Jurkat, Clone E6-1 (cell line): ENCODE data around the gene DLGAP1.

Experiments
- DNase-seq: peaks from one replicate; pipeline ENCODE4 v3.0.0-alpha.2; 2011; ENCODE audit warnings: low read depth, low spot score
- H3K4me3 ChIP-seq: 2 replicates; pipeline ENCODE4 v1.5.1; 2011; ENCODE audit warnings: mild to moderate bottlenecking, low read length, control low read depth, moderate library complexity

The DLGAP1 gene

DNA sequence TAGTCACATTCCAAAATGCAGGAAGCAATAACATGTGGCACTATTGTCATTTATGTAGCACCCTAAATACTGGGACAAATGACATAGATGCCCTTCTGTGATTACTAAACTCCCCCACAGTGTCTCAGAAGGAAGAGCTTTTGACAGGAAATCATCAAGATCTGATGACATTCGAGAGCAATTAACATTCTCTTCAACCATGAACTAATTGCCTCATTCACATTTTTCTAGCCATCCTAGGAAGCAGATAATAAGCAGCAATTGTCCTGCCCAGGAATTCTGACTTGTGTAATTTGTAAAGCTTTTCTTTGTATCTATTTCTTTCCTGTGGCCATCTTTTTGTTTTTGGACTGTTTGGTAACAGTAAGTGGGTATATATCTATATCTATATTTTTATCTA, 712.6 kb downstream of the DLGAP1 start:
- no peak for DNase-seq
- no peak overlapping the region for H3K4me3 ChIP-seq

DNA sequence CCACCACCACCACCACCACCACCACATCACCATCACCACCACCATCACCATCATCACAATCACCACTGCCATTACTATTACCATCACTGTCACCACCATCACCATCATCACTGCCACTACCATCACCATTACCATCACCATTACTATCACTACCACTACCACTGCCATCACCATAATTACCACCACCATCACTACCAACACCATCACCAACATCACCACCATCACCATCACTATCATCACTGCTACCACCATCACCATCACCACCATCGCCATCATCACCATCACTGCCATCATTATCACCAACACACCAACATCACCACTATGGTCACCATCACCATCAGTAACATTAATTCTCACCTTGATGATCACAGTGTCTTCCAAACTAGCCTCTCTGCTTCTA, 713.8 kb downstream of the DLGAP1 start:
- no peak overlapping the region for H3K4me3 ChIP-seq
- DNase-seq: no peak

- DNase-seq: no peak
These were observed 726.2 kb downstream of the DLGAP1 start for GRCh38 chr18:3728704-3729437.

GRCh38 chr18:3727274-3727673, 727.8 kb downstream of the DLGAP1 start:
- DNase-seq: no peak
- no peak overlapping the region for H3K4me3 ChIP-seq

More at GRCh38 chr18:3728704-3729437, 726.2 kb downstream of the DLGAP1 start:
- H3K4me3 ChIP-seq: no peak overlapping the region

- no peak for DNase-seq
- no peak overlapping the region for H3K4me3 ChIP-seq
These were observed 728.7 kb downstream of the DLGAP1 start for GRCh38 chr18:3726238-3726951.

DNA sequence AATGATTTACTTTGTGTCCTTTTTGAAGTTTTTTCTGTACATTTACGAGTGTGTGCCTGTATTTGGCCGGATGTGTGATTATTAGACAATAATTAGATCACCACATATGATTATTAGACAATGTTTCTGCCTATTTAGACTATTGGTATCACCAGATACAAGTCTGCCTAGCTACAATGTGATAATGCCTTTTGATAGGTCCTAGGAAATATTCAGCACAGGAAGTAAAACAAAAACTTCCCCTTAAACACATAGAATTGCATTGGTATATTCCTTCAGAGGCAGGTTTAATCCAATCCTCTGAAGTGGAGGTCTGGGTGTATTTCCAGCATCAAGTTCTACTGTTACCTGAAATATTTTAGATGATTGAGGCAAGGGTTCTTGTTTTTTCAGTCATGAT, 730.0 kb downstream of the DLGAP1 start:
- no peak for DNase-seq
- no peak overlapping the region for H3K4me3 ChIP-seq

- DNase-seq: no peak
These were observed 731.6 kb downstream of the DLGAP1 start for GRCh38 chr18:3723554-3723953.

DNA sequence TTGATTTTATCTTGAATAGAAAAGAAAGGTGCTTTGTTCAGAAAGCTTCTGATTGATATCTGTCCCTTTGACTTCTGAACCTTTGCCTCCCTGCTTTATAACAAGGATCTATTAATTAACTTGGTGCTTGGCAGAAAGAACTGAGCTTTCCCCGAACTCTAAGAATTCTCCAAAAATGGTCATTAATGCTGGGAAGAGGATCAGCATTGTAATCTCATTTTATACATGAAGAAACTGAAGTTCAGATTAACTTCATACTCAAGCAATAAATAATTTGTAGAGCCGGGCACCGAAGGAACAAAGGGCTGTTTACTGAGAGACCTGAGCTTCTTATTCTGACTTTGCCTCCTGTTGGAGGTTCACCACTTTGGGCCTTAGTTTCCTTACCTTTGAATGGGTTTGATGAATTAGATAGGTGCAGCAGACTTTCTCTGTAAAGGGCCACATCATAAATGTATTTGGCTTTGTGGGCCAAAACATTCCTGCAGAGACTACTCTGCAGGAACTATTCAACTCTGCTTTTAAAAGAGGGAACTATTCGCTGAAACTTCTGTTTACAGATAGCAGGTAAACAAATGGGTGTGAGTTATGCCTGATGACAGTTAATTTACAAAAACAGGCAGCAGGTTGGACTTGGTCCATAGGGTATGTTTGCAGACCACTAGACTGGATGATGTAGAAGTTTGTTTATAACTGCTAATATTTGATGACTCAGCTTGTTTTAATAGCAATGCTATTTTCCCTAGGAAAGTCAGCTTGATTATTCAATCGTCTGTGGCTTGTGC, 732.3 kb downstream of the DLGAP1 start:
- no peak for DNase-seq
- H3K4me3 ChIP-seq: no peak overlapping the region

More at GRCh38 chr18:3723554-3723953, 731.6 kb downstream of the DLGAP1 start:
- no peak overlapping the region for H3K4me3 ChIP-seq

GRCh38 chr18:3721771-3722648, 733.1 kb downstream of the DLGAP1 start:
- H3K4me3 ChIP-seq: no peak overlapping the region
- DNase-seq: no peak

- DNase-seq: no peak
- H3K4me3 ChIP-seq: no peak overlapping the region
These were observed 734.1 kb downstream of the DLGAP1 start for GRCh38 chr18:3720818-3721545.

GRCh38 chr18:3720159-3720558, 734.9 kb downstream of the DLGAP1 start:
- DNase-seq: no peak
- no peak overlapping the region for H3K4me3 ChIP-seq

DNA sequence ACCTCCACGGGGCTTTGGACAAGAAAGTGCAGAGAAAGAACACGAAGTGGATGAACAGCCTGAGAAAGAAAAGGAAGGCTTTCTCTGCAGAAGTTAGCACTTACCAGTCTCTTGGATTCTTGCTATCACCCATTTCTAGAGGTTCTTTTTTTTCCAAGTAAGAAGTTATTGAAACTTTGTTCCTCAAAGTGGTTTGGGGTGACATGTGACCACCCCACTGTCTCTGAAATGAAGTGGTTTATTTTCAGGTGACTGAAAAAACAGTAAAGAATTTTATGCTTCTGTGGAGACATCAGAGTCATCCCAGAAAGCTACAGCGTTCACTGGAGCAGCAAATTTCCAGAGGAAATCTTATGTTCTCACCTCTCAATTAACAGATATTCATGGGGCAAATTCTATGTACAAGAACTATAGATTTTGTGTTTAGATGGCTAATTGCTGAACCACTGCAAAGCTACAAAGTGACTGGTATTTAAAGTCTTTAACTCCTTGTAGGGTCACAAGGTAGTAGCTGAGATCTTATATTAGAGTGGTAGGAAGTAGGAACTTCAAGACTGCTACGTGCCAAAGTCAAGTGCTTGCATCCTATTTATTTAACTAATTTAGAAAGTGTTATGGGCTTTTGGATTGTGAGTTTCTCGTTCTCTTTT, 737.6 kb downstream of the DLGAP1 start:
- DNase-seq: no peak
- H3K4me3 ChIP-seq: no peak overlapping the region

- no peak overlapping the region for H3K4me3 ChIP-seq
- DNase-seq: no peak
These were observed 738.9 kb downstream of the DLGAP1 start for GRCh38 chr18:3716116-3716660.

- H3K4me3 ChIP-seq: peak overlapping the region; percentile 12
- peak; percentile 78 for DNase-seq
These were observed 739.7 kb downstream of the DLGAP1 start for GRCh38 chr18:3715231-3716080.

- no peak overlapping the region for H3K4me3 ChIP-seq
- DNase-seq: no peak
These were observed 741.4 kb downstream of the DLGAP1 start for GRCh38 chr18:3713708-3714107.

- H3K4me3 ChIP-seq: no peak overlapping the region
- no peak for DNase-seq
These were observed 741.9 kb downstream of the DLGAP1 start for GRCh38 chr18:3713166-3713565.

GRCh38 chr18:3712491-3712890, 742.6 kb downstream of the DLGAP1 start:
- no peak for DNase-seq
- H3K4me3 ChIP-seq: no peak overlapping the region
